Measurements from ENCODE around the gene TMEM167B.
A peak's percentile ranks its signal among the peaks of the same experiment; 100 is the strongest.
"Not testable (repeated sequence)": the region's sequence is repeated elsewhere in the genome, so short reads cannot be mapped to it uniquely, and the experiment has no call there.

Gene TMEM167B

DNA sequence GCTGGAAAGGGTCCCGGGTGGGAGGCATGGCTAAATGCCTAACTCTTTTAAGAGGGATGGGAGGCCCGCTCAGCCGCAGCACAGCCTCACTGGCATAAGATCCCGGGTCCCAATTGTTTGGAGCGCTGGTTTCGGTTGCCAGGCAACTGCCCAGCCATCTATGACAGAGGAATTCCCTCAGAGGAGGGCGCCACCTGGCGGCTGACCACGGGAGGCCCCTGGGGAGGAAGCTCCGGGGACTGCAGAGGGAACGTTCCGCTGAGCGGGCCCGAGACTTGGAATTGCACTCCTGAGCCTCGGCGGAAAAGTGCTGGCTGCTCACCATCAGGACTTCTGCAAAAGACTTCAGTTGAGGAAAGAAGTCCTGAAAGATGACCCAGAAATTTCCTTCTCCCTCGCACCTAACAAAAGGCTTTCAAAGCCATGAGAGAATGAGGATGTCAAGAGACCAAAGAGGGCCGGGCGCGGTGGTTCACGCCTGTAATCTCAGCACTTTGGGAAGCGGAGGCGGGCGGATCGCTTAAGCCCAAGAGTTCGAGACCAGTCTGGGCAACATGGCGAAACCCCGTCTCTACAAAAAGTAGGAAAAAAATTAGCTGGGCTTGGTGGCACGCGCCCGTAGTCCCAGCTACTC is 22.2 kb downstream of the TMEM167B start:
- peak; percentile 40 to 96 (median 85) for DNase-seq

DNA sequence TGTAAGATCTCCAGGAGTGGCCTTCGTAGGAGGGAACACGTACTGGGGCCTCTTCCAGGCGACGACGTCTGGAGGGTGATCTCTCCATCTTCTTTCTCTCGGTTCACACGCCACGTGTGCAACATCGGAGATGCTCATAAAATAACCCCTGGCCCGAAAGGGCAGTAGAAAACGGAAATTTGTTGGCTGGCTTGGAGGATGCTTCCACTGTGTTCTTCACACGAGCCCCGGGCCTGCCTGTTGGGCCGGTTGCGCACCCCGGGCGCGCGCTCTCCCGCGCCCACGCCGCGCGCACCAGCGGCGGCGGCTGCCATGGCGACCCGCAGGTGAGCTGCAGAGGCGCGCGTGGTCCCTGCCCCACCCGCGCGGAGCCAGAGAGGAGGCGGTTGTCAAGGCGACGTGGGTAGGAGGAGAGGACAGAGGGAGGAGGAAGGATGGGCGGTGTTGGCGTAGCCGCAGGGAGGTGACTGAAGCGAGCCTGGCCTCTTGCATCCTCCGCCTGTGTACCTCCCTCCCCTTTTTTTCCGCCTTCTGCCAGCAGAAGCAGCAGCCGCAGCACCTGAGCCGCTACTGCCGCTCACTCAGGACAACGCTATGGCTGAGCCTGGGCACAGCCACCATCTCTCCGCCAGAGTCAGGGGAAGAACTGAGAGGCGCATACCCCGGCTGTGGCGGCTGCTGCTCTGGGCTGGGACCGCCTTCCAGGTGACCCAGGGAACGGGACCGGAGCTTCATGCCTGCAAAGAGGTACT is 23.2 kb downstream of the TMEM167B start, which contains the start of gene ELAPOR1:
Gene ELAPOR1, plus strand, starts transcription at position 526 of the 752 bp plus-strand sequence. Its CDS starts 69 bp downstream, at position 595.
- DNase-seq: peak in 50 of 58 donors; percentile 16 to 76 (median 42)

- peak in 14 of 58 donors; percentile 2 to 65 (median 43) for DNase-seq
These were observed 23.7 kb downstream of the TMEM167B start for GRCh38 chr1:109114342-109114674.

DNA sequence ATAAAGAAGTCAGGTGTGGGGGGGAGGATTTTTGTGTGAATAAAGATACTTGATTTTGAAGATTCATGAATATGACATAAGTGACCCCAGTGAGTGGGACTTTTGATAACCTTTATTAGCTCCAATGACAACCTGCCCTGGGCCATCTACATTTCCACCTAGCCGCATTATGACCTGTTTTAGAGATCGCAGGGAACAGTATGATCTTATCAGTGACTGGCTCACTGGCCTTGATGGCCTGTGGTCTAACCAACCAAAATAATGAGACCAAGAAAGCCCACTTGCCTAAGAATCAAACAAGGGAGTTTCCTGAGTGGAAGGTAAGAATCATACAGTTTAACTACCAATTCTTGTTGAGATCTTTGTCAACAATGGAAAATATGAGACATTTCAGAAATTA is 25.1 kb downstream of the TMEM167B start:
- no peak for DNase-seq

GRCh38 chr1:109116286-109116685 is 25.7 kb downstream of the TMEM167B start:
- no peak for DNase-seq

DNA sequence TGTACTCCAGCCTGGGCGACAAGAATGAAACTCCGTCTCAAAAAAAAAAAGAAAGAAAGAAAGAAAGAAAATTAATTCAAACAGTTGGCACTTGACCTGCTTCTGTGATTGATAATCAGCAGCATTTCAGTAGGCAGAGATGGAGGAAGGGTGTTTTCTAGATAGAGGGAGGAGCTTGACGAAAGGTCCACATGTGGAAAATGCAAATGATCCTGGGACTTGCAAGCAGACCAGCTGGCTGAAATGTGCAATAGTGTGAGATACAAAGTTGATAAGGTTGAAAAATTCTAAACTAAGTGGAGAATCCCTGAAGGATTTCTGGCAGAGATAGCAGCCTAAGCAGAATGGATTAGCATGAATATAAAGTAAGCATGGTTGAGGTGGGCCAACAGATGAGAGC is 27.5 kb downstream of the TMEM167B start:
- DNase-seq: no peak

DNA sequence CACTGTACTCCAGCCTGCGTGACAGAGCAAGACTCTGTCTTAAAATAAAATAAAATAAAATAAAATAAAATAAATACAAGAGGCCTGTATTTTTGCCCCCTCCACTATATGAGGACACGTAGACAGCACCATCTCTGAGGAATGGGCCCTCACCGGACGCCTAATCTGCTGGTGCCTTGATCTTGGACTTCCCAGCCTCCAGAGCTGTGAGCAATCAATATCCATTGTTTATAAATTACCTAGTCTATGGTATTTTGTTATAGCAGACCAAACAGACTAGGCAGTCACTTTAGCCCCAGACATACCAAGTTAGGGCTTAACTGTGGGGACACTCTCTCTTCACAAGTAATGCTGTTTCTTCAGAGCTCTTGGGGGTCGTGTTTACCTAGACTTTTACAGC is 29.8 kb downstream of the TMEM167B start:
- DNase-seq: no peak

DNA sequence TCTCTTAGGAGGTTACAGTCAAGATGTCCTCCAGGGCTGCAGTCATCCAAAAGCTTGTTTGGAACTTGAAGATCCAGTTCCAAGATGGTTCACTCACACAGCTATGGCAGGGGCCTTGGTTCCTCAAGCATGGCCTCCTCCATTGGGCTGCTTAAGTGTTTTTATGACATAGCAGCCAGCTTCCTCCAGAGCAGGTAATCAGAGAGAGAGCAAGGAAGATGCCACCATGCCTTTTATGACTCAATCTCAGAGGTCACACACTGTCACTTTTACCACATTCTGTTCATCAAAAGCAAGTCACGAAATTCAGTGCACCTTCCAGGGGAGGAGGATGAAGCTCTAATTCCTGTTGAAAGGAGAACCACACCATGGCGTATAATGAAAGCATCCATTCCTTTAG is 40.5 kb downstream of the TMEM167B start:
- no peak for DNase-seq

DNA sequence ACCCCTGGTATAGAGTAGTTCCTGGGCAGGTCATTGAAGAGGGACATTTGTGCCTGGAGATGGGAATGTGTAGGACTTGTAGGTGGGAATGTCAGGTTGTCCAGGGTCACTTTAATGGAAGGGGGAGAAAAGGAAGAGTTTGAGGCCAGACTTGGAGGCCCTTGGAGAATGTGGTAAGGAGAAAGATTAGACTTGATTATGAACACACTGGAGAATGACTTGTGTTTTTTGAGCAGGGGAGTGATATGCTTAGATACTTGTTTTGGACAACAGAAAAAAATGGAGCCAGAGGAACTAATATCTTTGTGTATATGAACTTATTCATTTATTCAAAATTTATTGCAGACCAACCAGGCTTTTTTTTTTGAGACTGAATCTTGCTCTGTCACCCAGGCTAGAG is 41.2 kb downstream of the TMEM167B start:
- no peak for DNase-seq

DNA sequence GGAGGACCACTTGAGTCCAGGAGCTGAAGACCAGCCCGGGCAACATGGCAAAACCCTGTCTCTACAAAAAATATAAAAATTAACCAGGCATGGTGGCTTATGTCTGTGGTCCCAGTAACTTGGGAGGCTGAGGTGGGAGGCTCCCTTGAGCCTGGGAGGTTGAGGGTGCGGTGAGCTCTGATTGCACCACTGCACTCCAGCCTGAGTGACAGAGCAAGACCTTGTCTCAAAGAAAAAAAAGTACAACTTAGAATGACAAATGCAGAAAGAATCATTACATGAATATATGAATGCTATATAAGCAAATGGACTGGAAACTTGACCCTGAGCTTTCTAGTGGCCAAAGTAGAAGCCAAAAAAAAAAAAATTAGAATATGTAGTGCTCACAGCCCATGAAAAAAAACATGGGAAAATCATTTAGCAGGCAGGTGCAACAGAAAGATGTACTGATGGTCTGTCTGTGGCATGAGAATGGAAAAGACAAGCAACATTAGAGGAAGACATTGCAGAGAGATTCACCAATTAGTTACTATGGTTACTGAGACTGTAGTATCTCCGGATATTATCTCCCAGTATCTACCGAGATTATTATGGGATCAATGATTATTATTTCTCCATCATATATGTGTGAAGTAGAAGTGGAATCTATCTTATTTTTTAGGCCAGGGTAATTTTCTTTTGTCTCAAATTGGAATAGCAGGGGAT is 42.6 kb downstream of the TMEM167B start:
- DNase-seq: no peak

DNA sequence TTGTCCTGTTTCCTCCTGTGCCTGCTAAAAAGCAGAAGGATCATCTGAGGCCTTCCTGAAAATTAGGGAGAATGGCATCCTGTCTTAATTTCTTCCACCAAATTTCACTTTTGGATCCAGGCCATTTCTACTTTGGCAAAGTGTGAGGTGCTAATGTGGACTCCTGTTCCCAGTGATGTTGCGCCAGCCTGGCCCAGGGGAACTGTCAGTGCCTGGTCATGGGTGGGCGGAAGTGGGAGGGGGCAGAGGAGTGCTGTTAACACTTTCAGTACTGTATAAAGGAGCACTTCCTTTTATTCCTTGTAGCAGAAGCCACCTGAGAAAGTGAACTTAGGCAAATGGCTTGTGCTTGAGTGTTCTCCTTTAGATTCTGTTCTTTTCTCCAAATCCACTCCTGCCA is 43.3 kb downstream of the TMEM167B start:
- DNase-seq: peak in 41 of 58 donors; percentile 2 to 79 (median 33)

GRCh38 chr1:109134423-109134822 is 43.9 kb downstream of the TMEM167B start:
- DNase-seq: no peak

GRCh38 chr1:109135940-109136339 is 45.4 kb downstream of the TMEM167B start:
- DNase-seq: no peak

DNA sequence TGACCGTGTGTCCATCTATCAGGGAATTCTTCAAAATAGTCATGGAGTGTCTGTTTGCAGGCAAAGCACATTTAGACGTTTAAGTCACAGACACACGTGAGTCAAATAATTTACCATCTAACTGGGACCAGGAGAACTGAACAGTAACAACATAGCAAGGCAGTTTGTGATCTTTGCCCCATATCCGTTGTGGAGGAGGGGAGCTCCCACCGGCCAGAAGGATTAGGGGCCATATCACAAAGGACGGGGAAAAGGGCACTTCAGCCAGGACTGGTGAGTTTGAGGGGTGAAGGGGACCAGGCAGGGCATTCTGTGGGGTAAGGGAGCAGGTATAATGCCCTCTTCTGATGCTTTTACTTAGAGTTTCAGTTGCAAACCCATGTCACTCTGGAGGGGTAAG is 46.2 kb downstream of the TMEM167B start:
- no peak for DNase-seq

DNA sequence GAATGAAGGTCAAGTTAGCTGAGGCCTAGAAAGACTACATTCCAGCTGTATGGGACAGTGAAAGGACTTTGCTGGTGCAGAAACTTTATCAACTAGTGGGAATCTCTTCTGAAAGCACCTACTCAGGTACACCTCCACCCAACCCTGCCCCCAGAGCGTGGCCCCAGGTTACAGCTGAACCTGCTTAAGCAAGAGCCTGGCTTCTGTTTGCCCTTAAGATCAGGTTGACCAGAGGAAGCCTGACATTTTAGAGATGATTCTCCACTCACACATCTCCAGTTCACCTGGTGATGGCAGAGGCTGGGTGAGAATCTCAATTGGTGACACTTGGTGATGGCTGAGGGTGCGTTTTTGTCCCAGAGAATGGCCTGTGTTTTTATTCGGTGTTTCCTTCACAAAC is 47.4 kb downstream of the TMEM167B start:
- no peak for DNase-seq

DNA sequence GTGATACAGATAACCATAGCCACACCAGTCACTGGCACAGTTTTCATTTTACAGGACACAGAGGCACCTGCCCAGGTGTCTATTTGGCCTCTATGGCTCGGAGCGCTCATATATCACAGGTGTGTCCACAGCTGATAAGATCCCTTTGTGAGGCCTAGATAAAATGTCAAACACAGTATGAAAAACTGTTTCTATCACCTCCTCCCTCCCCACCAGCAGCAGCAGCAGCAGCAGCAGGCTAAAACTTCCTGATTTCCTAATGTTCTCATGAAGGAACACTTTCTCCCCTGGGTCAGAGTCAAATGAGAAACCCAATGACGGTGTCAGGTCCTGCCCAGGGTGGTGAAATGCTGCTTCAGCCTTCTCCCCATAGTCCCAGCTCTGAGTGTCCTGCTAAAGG is 47.8 kb downstream of the TMEM167B start:
- DNase-seq: no peak

- DNase-seq: no peak
These were observed 49.8 kb downstream of the TMEM167B start for GRCh38 chr1:109140392-109140791.

GRCh38 chr1:109142260-109142659 is 51.7 kb downstream of the TMEM167B start:
- no peak for DNase-seq

DNA sequence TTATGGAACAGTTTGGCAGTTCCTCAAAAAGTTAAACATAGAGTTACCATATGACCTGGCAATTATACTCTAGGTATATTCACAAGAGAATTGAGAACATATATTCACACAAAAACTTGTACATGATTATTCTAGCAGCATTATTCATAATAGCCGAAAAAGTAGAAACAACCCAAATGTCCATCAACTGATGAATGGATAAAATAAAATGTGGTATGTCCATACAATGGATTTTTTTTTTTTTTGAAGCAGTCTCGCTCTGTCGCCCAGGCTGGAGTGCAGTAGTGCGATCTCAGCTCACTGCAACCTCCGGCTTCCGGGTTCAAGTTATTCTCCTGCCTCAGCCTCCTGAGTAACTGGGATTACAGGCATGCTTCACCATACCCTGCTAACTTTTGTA is 52.2 kb downstream of the TMEM167B start:
- DNase-seq: not testable (repeated sequence)

All from anterior cingulate cortex (tissue), 58 donors.